ENCODE data around the gene SLC6A20.

Gene SLC6A20

GRCh38 chr3:45712434-45713110, 83.8 kb downstream of the SLC6A20 start:
- no peak for DNase-seq

GRCh38 chr3:45711931-45712330, 84.4 kb downstream of the SLC6A20 start:
- no peak for DNase-seq

- DNase-seq = no peak
These were observed 90.2 kb downstream of the SLC6A20 start for GRCh38 chr3:45705839-45706808.

Data from activated CD4-positive, alpha-beta T cell treated with anti-CD3 and anti-CD28 coated beads, Interleukin-10, Interleukin-2, amounts not matched to agents 100 ng/mL and 50 ng/mL, durations not matched to agents 16 hours and 8 hours (primary cell).